Hematopoietic multipotent progenitor cell treated with erythropoietin and hydrocortisone succinate and interleukin-3 and kit ligand, for 15 days (in vitro differentiated cells): Measurements from ENCODE around the gene CLDN20.
"Not testable (repeated sequence)": the region's sequence is repeated elsewhere in the genome, so short reads cannot be mapped to it uniquely, and the experiment has no call there.

ENCODE experiments used
- DNase-seq: peaks from one replicate; pipeline ENCODE4 v3.0.0-alpha.2; 2015; ENCODE audit warnings: low spot score

CLDN20 gene

DNA sequence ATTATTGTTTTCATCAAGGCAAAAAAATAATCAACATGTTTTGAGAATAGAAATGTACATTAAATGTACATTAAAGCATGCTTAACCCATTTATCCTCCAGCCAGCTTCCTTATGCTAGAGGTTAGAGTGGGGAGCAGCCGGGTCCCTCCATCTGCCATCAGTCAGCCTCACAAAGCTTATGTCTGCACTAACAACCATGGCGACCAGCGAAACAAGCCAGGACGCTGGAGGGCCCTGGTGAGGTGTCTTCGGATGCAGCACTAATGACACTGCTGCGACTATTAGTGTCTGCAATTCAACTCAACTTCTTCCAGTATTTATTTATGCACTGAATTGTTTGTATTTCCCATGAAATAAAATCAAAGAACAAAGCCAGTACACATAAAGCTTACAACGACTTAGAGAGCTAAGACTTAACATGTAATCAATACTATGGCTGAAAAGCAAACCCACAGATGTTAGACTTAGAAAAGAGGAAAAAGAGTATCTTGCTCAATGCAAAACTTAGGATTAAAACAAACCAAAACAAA lies 6.8 kb downstream of the CLDN20 start:
- no peak for DNase-seq

DNA sequence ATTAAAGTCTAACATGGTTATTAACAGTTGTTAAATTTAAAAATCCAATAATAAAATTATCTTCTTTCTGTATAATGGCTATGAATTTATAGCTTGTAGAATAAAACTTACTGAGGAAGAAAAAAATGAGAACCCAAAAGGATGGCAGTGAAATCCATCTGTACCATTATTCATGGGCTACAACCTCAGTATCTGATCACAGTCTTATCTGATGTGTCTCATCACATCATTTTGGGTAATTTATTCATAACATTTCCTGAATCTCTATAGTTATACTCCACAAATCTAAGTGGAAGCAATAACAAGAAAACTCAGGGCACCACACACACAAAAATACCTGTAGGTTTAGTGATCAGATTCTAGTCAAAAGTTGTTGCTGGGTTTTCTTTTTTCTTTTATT lies 7.3 kb downstream of the CLDN20 start:
- DNase-seq = no peak

DNA sequence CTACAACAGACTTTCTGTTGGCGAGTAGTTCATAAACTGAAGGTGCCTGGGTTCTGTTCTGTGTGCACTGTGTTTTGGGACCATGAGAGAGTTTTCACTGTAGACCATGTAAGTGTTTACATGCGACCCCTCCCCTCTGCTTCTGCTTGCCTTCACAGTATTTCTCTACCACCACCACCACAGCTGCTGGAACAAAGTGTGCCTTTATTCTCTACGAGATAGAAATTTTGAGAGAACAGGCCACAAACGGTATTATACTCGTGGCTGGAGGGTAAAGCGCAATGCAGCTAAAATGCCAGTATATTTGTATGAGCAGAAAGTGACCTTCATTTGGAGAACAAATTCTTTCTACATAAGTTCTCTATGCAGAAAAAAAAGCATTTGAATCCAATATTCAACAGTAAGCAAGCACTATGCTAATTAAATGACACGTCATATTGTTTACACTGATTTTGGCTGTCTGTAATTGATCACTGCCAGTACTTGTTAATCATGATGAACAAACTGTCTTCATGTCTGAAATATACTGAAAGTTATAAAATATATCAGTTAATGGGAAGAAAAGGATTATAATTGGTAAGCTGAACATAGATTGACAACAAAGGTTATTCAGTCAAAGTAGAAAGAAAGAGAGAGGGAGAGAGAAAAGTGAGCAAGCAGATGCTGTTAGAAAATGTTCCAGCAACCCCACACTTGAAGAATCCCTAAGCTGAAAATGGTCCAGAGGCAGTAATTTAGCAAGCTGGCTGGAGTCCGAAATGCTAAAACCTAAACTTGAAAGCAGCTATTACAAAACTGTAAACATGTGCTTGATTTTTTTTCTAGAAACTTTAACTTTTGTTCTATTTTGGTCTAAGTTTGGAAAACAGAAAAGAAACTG lies 8.8 kb downstream of the CLDN20 start:
- no peak for DNase-seq

DNA sequence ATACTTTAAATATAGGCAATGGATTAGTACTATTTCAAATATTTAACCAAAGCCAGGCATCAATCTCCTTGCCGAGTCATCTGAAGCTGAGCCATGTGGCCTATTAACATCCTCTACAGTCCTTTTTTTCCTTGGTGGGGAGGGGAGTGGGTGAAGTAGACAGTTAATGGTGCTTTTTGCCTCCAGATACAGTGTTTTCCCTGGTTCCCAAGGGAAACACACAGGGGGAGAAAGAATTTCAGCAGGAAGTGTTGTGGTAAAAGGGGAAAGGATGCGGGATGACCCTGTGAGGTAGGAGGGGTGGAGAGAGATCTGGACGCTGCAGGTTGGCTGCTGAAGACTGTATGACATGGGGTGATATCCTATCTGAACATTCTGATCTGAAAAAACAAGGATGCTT lies 9.6 kb downstream of the CLDN20 start:
- no peak for DNase-seq

DNA sequence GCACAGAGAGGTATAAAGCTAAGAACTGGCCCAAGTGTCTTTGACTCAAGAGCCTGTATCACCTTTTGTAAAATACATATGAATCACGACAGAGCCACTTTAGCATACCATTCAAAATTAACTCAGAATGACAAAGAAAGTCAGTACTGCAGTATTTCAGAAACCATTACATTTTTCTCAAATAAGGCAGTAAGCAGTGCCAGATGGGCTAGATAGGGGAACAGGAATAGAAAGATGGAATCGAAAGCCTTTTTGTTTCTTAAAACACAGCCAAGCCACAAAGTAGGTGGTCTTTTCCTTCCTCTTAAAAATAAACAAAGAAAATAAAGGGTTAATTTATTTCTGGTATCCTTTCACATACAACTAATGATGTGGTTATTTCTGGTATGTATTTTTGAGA lies 10.3 kb downstream of the CLDN20 start:
- no peak for DNase-seq

DNA sequence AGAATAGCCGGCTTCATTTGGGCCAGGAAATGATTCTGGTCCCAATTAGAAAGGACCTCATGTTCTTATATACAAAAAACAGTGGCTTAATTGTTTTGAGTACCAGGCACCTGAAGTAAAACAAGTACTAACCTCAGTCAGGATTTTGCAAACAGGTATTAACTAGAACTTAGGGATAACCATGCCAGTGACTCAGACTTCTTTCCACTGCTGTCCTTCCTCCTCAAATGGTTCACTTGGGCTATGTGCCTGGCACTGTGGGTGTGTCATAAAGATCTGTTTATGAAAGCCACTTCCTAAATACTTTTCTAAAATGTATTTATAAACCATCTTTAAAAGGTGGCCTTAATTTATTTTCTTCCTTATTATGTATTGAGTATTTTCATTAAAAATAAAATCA lies 10.7 kb downstream of the CLDN20 start:
- DNase-seq = no peak

GRCh38 chr6:155275808-155276480 lies 12.1 kb downstream of the CLDN20 start:
- DNase-seq = no peak

GRCh38 chr6:155276638-155277037 lies 12.8 kb downstream of the CLDN20 start:
- no peak for DNase-seq

DNA sequence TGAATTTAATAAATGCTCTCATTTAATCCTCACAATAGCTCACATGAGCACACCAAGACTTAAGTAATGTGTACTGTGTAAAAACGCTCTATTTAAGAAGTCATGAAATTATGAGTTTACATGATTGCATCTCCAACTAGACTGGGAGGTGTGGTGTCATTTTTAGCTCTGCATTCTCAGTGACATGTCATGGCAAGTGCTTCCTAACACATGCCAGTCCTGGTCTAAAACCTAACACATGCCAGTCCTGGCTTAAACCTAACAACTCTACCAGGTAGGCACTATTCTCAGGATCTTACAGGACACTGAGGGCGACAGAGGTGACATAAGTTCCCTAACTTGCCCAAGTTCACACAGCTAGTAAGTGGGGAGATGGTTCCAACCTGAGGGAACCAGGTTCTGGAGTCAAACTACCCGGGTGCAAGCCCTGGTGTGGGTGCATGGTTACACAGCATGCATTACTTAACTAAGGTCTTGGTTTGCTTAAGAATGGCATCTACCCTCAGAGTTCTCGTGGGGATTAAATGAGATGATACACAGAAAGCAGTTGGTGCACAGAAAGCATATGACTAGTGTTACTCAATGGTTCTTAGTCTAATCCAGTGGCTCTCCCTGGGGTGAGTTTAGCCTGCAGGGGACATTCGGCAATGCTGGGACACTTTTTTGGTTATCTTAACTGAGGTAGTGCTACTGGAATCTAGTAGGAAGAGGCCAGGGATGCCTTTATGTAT lies 14.7 kb downstream of the CLDN20 start:
- no peak for DNase-seq

- no peak for DNase-seq
These were observed 21.0 kb downstream of the CLDN20 start for GRCh38 chr6:155284775-155285174.

GRCh38 chr6:155287762-155288161 lies 23.9 kb downstream of the CLDN20 start:
- DNase-seq = no peak

GRCh38 chr6:155290491-155290890 lies 26.7 kb downstream of the CLDN20 start:
- no peak for DNase-seq

DNA sequence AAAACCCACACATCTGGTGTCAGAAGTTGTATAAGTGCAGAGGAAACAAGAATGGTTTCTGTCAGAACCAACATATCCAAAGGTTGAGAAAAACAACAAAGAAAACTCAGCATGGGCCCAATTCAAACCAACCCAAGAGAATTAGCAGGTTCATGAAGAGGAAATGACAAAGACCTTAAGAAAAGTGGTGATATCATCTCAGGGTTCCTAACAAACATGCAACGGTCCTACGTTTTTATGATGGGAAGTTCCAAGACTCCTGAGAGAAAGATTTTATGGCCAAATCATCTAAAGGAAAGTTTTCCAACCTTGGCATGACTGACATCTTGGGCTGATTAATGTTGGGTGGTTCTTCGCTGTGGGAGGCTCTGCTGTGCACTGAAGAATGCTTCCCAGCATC lies 27.5 kb downstream of the CLDN20 start:
- no peak for DNase-seq

- no peak for DNase-seq
These were observed 28.9 kb downstream of the CLDN20 start for GRCh38 chr6:155292711-155293110.

DNA sequence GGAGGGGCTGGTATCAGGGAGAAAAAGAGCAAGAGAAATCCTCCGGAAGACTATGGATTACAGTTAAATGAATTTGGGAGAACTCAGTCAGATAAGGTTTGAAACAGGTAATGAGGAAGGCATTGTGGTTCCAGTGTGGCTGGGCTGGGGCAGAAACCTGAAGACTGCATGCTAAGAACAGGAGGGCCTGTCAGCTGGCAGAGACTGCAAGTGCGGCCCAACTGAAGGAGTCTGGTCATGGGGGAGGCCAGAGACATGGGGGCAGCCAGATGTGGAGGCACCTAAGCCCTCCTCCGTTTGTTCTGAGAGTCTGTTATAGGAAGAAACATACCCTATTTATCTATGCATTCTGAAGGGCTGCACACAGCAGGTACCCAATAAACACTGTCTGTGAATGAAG lies 33.9 kb downstream of the CLDN20 start:
- DNase-seq = no peak

DNA sequence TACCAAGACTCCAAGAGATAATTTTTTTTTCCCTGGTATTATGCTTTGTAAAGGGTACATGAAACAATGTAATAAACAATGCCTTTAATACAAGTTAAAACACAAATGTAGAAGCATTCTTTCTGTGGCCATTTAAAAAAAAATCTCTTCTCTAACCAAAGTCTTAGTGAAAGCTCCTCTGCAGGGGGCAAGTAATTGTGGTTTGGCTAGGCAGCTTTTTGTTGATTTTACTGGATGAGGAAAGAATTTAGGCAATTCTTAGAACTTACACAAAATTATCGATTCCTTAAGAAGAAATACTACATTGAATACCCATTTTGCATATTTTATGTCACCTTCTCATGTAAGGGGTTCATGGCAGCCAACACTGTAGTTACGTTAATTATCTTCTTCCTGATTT lies 38.1 kb downstream of the CLDN20 start:
- no peak for DNase-seq

DNA sequence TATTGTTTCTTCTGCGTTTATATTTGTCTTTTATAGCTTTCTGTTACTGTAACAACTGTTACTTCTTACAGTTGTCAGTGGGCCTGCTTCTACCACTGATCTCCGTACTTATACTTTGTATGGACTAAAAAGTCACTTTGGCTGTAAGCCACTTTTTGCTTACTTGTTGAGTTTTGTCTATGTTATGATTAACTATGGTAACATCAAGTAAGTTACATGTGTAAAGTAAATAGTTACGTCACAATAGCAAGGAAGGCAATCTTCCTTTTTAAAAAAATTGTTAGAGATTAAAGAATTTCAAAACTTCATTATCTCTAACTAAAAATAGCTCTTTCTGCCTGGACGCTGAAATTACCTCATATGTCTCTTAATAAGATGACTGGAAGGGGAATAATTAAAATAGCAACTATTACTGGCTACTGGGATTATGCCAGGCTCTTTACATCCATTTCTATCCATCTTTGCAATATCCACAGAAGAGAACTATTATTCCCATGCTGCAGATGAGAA lies 39.6 kb downstream of the CLDN20 start:
- DNase-seq = no peak

DNA sequence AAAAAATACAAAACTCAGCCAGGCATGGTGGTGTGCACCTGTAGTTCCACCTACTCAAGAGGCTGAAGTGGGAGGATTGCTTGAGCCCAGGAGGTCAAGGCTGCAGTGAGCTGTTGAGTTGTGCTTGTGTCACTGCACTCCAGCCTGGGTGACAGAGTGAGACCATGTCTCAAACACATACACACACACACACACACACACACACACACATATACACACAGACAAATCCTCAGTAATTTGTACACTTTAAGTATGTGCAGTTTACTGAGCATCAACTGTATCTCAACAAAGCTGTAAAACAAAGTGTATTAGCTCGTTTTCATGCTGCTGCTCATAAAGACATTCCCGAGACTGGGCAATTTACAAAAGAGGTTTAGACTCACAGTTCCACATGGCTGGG lies 43.1 kb downstream of the CLDN20 start:
- no peak for DNase-seq

GRCh38 chr6:155309150-155309549 lies 45.3 kb downstream of the CLDN20 start:
- no peak for DNase-seq

DNA sequence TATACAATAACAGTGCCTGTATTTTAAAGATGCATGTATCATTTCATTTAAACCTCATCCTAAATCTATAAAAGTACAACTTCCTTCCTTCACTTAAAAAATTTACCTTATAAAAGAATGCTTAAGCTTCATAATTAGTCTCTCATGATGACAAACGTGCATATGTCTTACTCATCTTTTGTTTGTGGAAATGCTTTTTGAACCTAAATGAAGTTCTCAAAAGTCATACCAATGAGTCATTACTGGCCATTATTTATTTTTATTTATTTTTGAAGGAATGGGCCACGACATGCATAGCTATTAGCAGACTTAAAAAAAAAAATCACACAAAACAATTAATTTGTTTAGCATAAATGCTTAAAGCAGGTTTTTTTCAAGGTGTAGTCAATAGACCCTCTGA lies 46.8 kb downstream of the CLDN20 start:
- no peak for DNase-seq

DNA sequence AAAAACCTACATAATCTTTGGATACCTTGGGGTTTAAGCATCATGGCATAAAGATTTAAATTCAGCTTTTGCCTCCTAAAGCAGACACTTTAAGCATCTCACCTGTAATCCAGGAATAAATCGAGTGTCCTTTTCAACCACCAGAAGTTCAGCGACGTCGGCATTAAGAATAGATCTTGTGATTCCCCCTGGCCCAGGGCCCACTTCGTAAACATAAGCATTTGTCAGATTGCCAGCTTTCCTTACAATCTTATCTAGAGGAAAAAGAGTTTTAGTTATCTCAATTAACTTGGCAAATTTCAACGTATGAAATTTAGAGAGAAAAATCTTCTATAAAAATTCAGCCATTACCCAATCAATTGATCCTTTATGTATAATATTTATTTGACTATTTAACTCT lies 47.3 kb downstream of the CLDN20 start:
- DNase-seq = no peak

DNA sequence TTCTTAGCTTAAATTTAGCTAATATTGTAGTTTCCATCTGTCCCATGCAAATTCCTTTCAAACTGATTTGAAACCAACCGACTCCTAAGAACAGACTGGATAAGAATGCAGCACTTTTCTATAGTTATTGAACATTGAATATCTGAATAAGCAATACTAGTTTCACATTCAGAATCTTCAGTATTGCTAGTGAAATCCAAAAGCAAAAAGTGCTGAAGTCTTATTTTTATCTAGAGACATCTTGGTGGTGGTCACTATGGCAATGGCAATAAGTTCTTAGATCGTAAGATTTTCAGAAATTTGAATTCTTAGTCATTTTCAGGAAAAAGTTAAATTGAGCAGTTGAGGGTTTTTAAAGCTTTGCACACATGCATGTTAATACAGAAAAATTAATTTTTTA lies 47.8 kb downstream of the CLDN20 start:
- DNase-seq = no peak

DNA sequence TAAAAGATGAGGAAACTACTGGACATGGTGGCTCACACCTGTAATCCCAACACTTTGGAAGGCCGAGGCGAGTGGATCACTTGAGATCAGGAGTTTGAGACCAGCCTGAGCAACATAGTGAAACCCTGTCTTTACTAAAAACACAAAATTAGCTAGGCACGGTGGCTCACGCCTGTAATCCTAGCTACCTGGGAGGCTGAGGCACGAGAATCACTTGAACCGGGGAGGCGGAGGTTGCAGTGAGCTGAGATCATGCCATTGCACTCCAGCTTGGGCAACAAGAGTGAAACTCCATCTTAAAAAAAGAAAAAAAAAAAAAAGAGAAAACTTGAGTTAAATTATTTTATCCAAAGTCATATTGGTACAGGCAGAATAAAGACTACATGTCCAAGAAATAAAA lies 49.1 kb downstream of the CLDN20 start:
- DNase-seq = not testable (repeated sequence)
